K562 (cell line): ENCODE results near the gene NPAS3. TPM values are rescaled to one million over a fixed set of nuclear protein-coding genes. Genes with fewer than 3 reads are reported as not detected.

Source experiments
- ATAC-seq: fragments of 200-7000 bp; cut with Tn5 transposase; 3 replicates; pipeline ENCODE4 v1.9.1; 2020; ENCODE audit warnings: moderate library complexity
- BruUV-seq: library from RNA; stranded (reverse); fragments of 400-500 nt; replicated peaks from 2 replicates; lab custom pipeline; 2021; lab: Mats Ljungman, UMichigan
- CTCF ChIA-PET: fragments of 300-600 bp; formaldehyde crosslinking; extraction: SDS; loops from one replicate; lab custom pipeline; 2021; ENCODE audit warnings: low intra/inter-chr PET ratio; lab: Yijun Ruan, JAX
- POLR2A ChIA-PET: fragments of 300-600, 350-650 bp; sonication (Branson Sonifier 250); formaldehyde crosslinking; extraction: SDS; loops from one replicate; lab custom pipeline; 2021; ENCODE audit warnings: antibody characterized with exemption, inconsistent platforms; lab: Yijun Ruan, JAX
- DNase-seq, 4 experiments: peaks; one replicate each; pipeline versions ENCODE4 v3.0.0 to v3.0.0-alpha.2; 2011 to 2018; ENCODE audit warnings: low spot score in 3 of 4, mixed read lengths in 3 of 4; ENCODE audit errors: extremely low read depth in 1 of 4
- FAIRE-seq: peaks from 2 replicates; lab custom pipeline; 2011; peaks lifted over from hg19 to GRCh38; lab: Jason Lieb, UNC
- H2AFZ ChIP-seq: 2 replicates; pipeline ENCODE4 v1.6.0; 2011; ENCODE audit warnings: low read depth, low read length, control low read depth, inconsistent platforms
- H3K27ac ChIP-seq: fragments of 200-600 bp; 3 replicates; pipeline ENCODE4 v1.8.0; 2011; ENCODE audit warnings: low read depth, mild to moderate bottlenecking, control low read depth, inconsistent platforms, low read length, moderate library complexity, mixed read lengths; ENCODE audit errors: extremely low read depth
- H3K27me3 ChIP-seq, 2 experiments: fragments of 300-600 bp in 1 of 2; 2 replicates in 1 of 2; 3 replicates in 1 of 2; pipeline versions ENCODE4 v1.6.0 to v1.8.0; 2011; ENCODE audit warnings: inconsistent platforms in 2 of 2, low read length in 2 of 2, mild to moderate bottlenecking in 1 of 2, mixed read lengths in 1 of 2, moderate library complexity in 1 of 2; ENCODE audit not compliant: control insufficient read depth in 2 of 2, insufficient read depth in 2 of 2
- H3K36me3 ChIP-seq: fragments of 300-600 bp; 3 replicates; pipeline ENCODE4 v1.8.0; 2011; ENCODE audit warnings: mild to moderate bottlenecking, low read length, inconsistent platforms; ENCODE audit not compliant: control insufficient read depth, insufficient read depth
- H3K4me1 ChIP-seq, 2 experiments: fragments of 200-600 bp in 1 of 2; replicated peaks in 1 of 2; 2 replicates in 1 of 2; 3 replicates in 1 of 2; pipeline versions ENCODE4 v1.5.1 to v1.8.0; 2011; ENCODE audit warnings: inconsistent platforms in 2 of 2, low read length in 2 of 2, mild to moderate bottlenecking in 1 of 2, mixed read lengths in 1 of 2, moderate library complexity in 1 of 2; ENCODE audit not compliant: control insufficient read depth in 2 of 2, insufficient read depth in 2 of 2
- H3K4me2 ChIP-seq: 2 replicates; pipeline ENCODE4 v1.6.1; 2011; ENCODE audit warnings: low read length, control low read depth, inconsistent platforms, mixed read lengths; ENCODE audit not compliant: insufficient read depth
- H3K4me3 ChIP-seq: fragments of 200-600 bp; sonication (generic), shearing (Covaris generic); 2 replicates; pipeline ENCODE4 v1.5.1; 2016; ENCODE audit warnings: control low read depth, inconsistent platforms
- H3K79me2 ChIP-seq: fragments of 200-600 bp; 3 replicates; pipeline ENCODE4 v1.8.0; 2011; ENCODE audit warnings: low read length, inconsistent platforms; ENCODE audit not compliant: control insufficient read depth, insufficient read depth
- H3K9ac ChIP-seq, 2 experiments: 2 replicates each; pipeline versions ENCODE4 v1.6.0 to v1.6.1; 2011; ENCODE audit warnings: low read depth in 2 of 2, low read length in 2 of 2, control low read depth in 1 of 2, inconsistent platforms in 1 of 2, mild to moderate bottlenecking in 1 of 2, mixed read lengths in 1 of 2; ENCODE audit not compliant: insufficient read depth in 1 of 2
- H3K9me1 ChIP-seq: one replicate; pipeline ENCODE4 v1.6.0; 2011; ENCODE audit warnings: inconsistent platforms, mild to moderate bottlenecking, low read length, moderate library complexity; ENCODE audit not compliant: control insufficient read depth, insufficient read depth
- H3K9me3 ChIP-seq: replicated peaks from 2 replicates; pipeline ENCODE4 v1.5.1; 2011; ENCODE audit warnings: low read depth, low read length, inconsistent platforms; ENCODE audit not compliant: control insufficient read depth, insufficient read depth
- H4K20me1 ChIP-seq: replicated peaks from 2 replicates; pipeline ENCODE4 v1.6.1; 2011; ENCODE audit warnings: low read length, inconsistent platforms, mixed read lengths; ENCODE audit not compliant: control insufficient read depth, insufficient read depth
- BRD9 ChIP-seq: fragments of 450-650 bp; IDR thresholded peaks from 2 replicates; pipeline ENCODE4 v1.6.1; 2018; ENCODE audit warnings: low read depth; ENCODE audit not compliant: partially characterized antibody
- DIDO1 ChIP-seq: fragments of 450-650 bp; IDR thresholded peaks from 2 replicates; pipeline ENCODE4 v1.6.1; 2016; ENCODE audit warnings: low read depth, missing biosample characterization, missing genetic modification characterization
- MAFG ChIP-seq: fragments of 450-650 bp; conservative IDR thresholded peaks from 2 replicates; pipeline ENCODE4 v1.6.1; 2016; ENCODE audit warnings: missing genetic modification characterization, missing compliant biosample characterization
- NFATC3 ChIP-seq: fragments of 450-650 bp; IDR thresholded peaks from 2 replicates; pipeline ENCODE4 v1.6.1; 2017; ENCODE audit warnings: mild to moderate bottlenecking
- NFE2 ChIP-seq: IDR thresholded peaks from 2 replicates; pipeline ENCODE4 v1.6.1; 2014; ENCODE audit warnings: antibody characterized with exemption, low read depth
- OTX1 ChIP-seq: fragments of 450-650 bp; formaldehyde crosslinking; IDR thresholded peaks from 2 replicates; pipeline ENCODE4 v1.4.0; 2022; ENCODE audit warnings: mild to moderate bottlenecking
- PHF20 ChIP-seq: fragments of 450-650 bp; IDR thresholded peaks from 2 replicates; pipeline ENCODE4 v1.6.1; 2018; ENCODE audit not compliant: partially characterized antibody
- POLR2H ChIP-seq: IDR thresholded peaks from 2 replicates; pipeline ENCODE4 v1.6.1; 2016; ENCODE audit warnings: missing genetic modification characterization, low read depth, mild to moderate bottlenecking, control low read depth, missing compliant biosample characterization, moderate library complexity
- SAFB ChIP-seq: fragments of 200-400 bp; formaldehyde crosslinking; IDR thresholded peaks from 2 replicates; pipeline ENCODE4 v1.6.1; 2017; ENCODE audit warnings: low read depth, low read length, borderline replicate concordance
- SMAD3 ChIP-seq: fragments of 450-650 bp; formaldehyde crosslinking; conservative IDR thresholded peaks from 2 replicates; pipeline ENCODE4 v1.4.0; 2020; ENCODE audit warnings: mild to moderate bottlenecking
- TAF1 ChIP-seq: IDR thresholded peaks from 2 replicates; pipeline ENCODE4 v1.6.1; 2011; ENCODE audit warnings: mild to moderate bottlenecking, low read length, moderate library complexity; ENCODE audit not compliant: insufficient read depth, control insufficient read depth, severe bottlenecking; ENCODE audit errors: extremely low read depth
- ZBTB1 ChIP-seq: sonication (generic); formaldehyde crosslinking; IDR thresholded peaks from 2 replicates; pipeline ENCODE4 v1.8.1; 2023; ENCODE audit warnings: missing genetic modification reagents, low read depth, mild to moderate bottlenecking, borderline replicate concordance
- ZNF589 ChIP-seq: fragments of 200-800 bp; sonication (Bioruptor generic); IDR thresholded peaks from 2 replicates; pipeline ENCODE4 v1.6.1; 2016; ENCODE audit warnings: low read depth, missing genetic modification characterization, missing compliant biosample characterization
- ZNF696 ChIP-seq: fragments of 250-450 bp; sonication (Bioruptor Pico); conservative IDR thresholded peaks from 2 replicates; pipeline ENCODE4 v1.4.0; 2020; ENCODE audit warnings: mild to moderate bottlenecking, moderate library complexity
- ZNF717 ChIP-seq: fragments of 250-450 bp; sonication (Bioruptor Pico); IDR thresholded peaks from 2 replicates; pipeline ENCODE4 v1.5.0; 2021
- WGBS: fragments of 100-300 bp; shearing (Covaris generic); methylation state at CpG from one replicate; pipeline ENCODE4 v1.1.6; 2016; ENCODE audit warnings: low coverage, mixed read lengths; ENCODE audit not compliant: insufficient coverage; ENCODE audit errors: missing lambda C conversion rate; 5-methylcytosine and 5-hydroxymethylcytosine counted together
- in situ Hi-C: fragments of 300-500 bp; cut with MboI; formaldehyde crosslinking; loops from 4 replicates; pipeline ENCODE4 v1.15.0; 2018; ENCODE audit warnings: inconsistent platforms, mixed read lengths
- intact Hi-C: fragments of 100-400 bp; cut with micrococcal nuclease; formaldehyde crosslinking; loops from 2 replicates; pipeline ENCODE4 v1.14.2; 2022
- polyA plus RNA-seq, 8 experiments: library from polyadenylated mRNA; depleted of rRNA in 4 of 8; stranded (reverse) in 5 of 8; unstranded in 3 of 8; fragments of >200 nt; fragmentation: Nextera tagmentation in 2 of 8; fragmentation: Illumina TruSeq in 1 of 8; extraction: Ambion mirVana in 2 of 8; extraction: Trizol in 1 of 8; gene quantifications; 2 replicates each; pipeline versions ENCODE4 v1.2.1 to v1.2.3, GENCODE V29; 2011 to 2014; ENCODE audit warnings: inconsistent platforms in 1 of 8, missing spikeins in 1 of 8
- total RNA-seq, 7 experiments: library from RNA; depleted of rRNA in 6 of 7; stranded (reverse); fragments of >200 nt in 6 of 7; fragmentation: Illumina TruSeq in 2 of 7; extraction: Trizol in 2 of 7; gene quantifications; 2 replicates each; pipeline versions ENCODE4 v1.2.1 to v1.2.3, GENCODE V29; 2011 to 2021; ENCODE audit warnings: low replicate concordance in 1 of 7
- TF ChIP-seq, protein P1 (sequence below): fragments of 250-450 bp; sonication (Bioruptor Pico); IDR thresholded peaks from 2 replicates; pipeline ENCODE4 v1.6.1; 2021; ENCODE audit warnings: mild to moderate bottlenecking
- TF ChIP-seq, protein P2 (sequence below): fragments of 450-650 bp; formaldehyde crosslinking; IDR thresholded peaks from 2 replicates; pipeline ENCODE4 v1.4.0; 2022; ENCODE audit warnings: missing genetic modification characterization
- TF ChIP-seq, protein P3 (sequence below): fragments of 450-650 bp; IDR thresholded peaks from 2 replicates; pipeline ENCODE4 v1.6.1; 2014; ENCODE audit warnings: low read depth, mild to moderate bottlenecking, moderate library complexity, borderline replicate concordance
- TF ChIP-seq, protein P4 (sequence below): fragments of 250-450 bp; sonication (Bioruptor Pico); IDR thresholded peaks from 2 replicates; pipeline ENCODE4 v1.8.0; 2022; ENCODE audit warnings: inconsistent platforms

Gene NPAS3
- total and polyA plus RNA-seq, 9 of the 15 experiments (the other 6 are each of a cell fraction or from before 2014, with no cell fraction given), result 0.04 TPM; not detected in 8

DNA sequence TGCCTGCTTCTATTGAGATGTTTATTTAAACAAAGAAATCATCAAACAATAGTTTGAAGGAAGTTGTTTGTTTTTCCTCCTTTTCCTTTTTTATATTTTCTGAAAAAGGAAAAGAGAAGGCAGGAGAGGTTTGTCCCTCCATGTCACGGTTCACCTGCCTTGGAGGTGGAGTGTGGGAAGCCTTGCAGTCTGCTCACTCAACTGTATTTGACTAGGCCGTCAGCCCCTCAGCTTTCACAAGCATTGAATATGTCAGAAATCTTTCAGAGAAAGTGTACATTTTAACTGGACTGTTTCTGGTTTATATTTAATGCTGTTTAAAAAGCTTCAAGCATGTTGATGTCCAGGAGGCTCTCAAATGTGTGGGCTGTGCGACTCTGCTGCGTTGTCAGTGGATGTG lies 370.4 kb downstream of the NPAS3 start:
- no peaks in the 10 kb centered on the region for H3K36me3 ChIP-seq
- no peaks in the 10 kb centered on the region for H3K9me1 ChIP-seq
- H3K4me2 ChIP-seq, result no peak overlapping the region
- H3K9ac ChIP-seq, result no peak overlapping the region
- no TSS peak for BruUV-seq
- FAIRE-seq (no peak), DNase-seq (no peak), ATAC-seq (no peak)
- H3K9me3 ChIP-seq, result no peaks in the 10 kb centered on the region
- H2AFZ ChIP-seq, result no peak overlapping the region
- H3K79me2 ChIP-seq, result no peaks in the 10 kb centered on the region
- no peaks in the 10 kb centered on the region for H4K20me1 ChIP-seq
- ChIA-PET POLR2A (no interaction called here), CTCF (interaction anchor here (0.6 kb wide), 1 partner anchor 607 kb away, joined by 3 read pairs; no protein-coding TSS in a partner anchor)
- intact Hi-C loops, result no loop called here
- no peaks in the 10 kb centered on the region for H3K27me3 ChIP-seq
- no peak overlapping the region for H3K27ac ChIP-seq
- no peak overlapping the region for H3K4me3 ChIP-seq
- WGBS, result 2% methylated on average over 4 of the region's 4 CpGs
- TF ChIP-seq, protein P1, sequence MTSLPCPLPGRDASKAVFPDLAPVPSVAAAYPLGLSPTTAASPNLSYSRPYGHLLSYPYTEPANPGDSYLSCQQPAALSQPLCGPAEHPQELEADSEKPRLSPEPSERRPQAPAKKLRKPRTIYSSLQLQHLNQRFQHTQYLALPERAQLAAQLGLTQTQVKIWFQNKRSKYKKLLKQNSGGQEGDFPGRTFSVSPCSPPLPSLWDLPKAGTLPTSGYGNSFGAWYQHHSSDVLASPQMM (CRISPR knock-in tag), result no peak
- TF ChIP-seq, protein P2, sequence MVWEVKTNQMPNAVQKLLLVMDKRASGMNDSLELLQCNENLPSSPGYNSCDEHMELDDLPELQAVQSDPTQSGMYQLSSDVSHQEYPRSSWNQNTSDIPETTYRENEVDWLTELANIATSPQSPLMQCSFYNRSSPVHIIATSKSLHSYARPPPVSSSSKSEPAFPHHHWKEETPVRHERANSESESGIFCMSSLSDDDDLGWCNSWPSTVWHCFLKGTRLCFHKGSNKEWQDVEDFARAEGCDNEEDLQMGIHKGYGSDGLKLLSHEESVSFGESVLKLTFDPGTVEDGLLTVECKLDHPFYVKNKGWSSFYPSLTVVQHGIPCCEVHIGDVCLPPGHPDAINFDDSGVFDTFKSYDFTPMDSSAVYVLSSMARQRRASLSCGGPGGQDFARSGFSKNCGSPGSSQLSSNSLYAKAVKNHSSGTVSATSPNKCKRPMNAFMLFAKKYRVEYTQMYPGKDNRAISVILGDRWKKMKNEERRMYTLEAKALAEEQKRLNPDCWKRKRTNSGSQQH (CRISPR knock-in tag), result no peak
- TF ChIP-seq BRD9 (no peak), TAF1 (no peak), NFATC3 (no peak), ZBTB1 (no peak), OTX1 (no peak), NFE2 (no peak), POLR2H (tag) (no peak), ZNF717 (CRISPR knock-in tag) (no peak), MAFG (tag) (no peak), ZNF696 (CRISPR knock-in tag) (no peak), SAFB (no peak), ZNF589 (CRISPR knock-in tag) (no peak), DIDO1 (tag) (no peak), PHF20 (no peak), SMAD3 (CRISPR knock-in tag) (no peak)
- TF ChIP-seq, protein P3, sequence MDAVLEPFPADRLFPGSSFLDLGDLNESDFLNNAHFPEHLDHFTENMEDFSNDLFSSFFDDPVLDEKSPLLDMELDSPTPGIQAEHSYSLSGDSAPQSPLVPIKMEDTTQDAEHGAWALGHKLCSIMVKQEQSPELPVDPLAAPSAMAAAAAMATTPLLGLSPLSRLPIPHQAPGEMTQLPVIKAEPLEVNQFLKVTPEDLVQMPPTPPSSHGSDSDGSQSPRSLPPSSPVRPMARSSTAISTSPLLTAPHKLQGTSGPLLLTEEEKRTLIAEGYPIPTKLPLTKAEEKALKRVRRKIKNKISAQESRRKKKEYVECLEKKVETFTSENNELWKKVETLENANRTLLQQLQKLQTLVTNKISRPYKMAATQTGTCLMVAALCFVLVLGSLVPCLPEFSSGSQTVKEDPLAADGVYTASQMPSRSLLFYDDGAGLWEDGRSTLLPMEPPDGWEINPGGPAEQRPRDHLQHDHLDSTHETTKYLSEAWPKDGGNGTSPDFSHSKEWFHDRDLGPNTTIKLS, result no peak
- TF ChIP-seq, protein P4, sequence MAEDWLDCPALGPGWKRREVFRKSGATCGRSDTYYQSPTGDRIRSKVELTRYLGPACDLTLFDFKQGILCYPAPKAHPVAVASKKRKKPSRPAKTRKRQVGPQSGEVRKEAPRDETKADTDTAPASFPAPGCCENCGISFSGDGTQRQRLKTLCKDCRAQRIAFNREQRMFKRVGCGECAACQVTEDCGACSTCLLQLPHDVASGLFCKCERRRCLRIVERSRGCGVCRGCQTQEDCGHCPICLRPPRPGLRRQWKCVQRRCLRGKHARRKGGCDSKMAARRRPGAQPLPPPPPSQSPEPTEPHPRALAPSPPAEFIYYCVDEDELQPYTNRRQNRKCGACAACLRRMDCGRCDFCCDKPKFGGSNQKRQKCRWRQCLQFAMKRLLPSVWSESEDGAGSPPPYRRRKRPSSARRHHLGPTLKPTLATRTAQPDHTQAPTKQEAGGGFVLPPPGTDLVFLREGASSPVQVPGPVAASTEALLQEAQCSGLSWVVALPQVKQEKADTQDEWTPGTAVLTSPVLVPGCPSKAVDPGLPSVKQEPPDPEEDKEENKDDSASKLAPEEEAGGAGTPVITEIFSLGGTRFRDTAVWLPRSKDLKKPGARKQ (CRISPR knock-in tag), result no peak
- in situ Hi-C loops, result no loop called here
- H3K4me1 ChIP-seq, result no peaks in the 10 kb centered on the region
